Nephron (organoid): ENCODE data around the gene FUT8.
"Not testable (repeated sequence)": the region's sequence is repeated elsewhere in the genome, so short reads cannot be mapped to it uniquely, and the experiment has no call there.

ENCODE experiments used
- H3K27ac Mint-ChIP-seq, 3 experiments: 2 replicates each; pipeline ENCODE4 v1.8.0; 2020; ENCODE audit warnings: mixed read lengths in 3 of 3, mild to moderate bottlenecking in 2 of 3, moderate library complexity in 1 of 3
- H3K27me3 Mint-ChIP-seq: 2 replicates; pipeline ENCODE4 v1.8.0; 2021; ENCODE audit warnings: low read depth, mild to moderate bottlenecking, moderate library complexity, mixed read lengths
- H3K36me3 Mint-ChIP-seq: 2 replicates; pipeline ENCODE4 v1.8.0; 2020; ENCODE audit warnings: low read depth, mixed read lengths
- H3K4me1 Mint-ChIP-seq: 2 replicates; pipeline ENCODE4 v1.8.0; 2020; ENCODE audit warnings: mixed read lengths
- H3K4me3 Mint-ChIP-seq, 3 experiments: 2 replicates each; pipeline ENCODE4 v1.8.0; 2020; ENCODE audit warnings: mild to moderate bottlenecking in 3 of 3, mixed read lengths in 3 of 3, moderate library complexity in 2 of 3
- H3K9me3 Mint-ChIP-seq: 2 replicates; pipeline ENCODE4 v1.8.0; 2020; ENCODE audit warnings: mixed read lengths
- CTCF ChIP-seq, 3 experiments: fragments of 200-600 bp; sonication (generic); IDR thresholded peaks; one replicate each; pipeline ENCODE4 v1.5.0; 2021; ENCODE audit warnings: antibody characterized with exemption in 3 of 3; ENCODE audit not compliant: unreplicated experiment in 3 of 3

FUT8 gene

GRCh38 chr14:65703521-65703920 is 291.0 kb downstream of the FUT8 start:
- Mint-ChIP-seq H3K4me3 (no peak overlapping the region), H3K27me3 (no peaks in the 10 kb centered on the region), H3K9me3 (peaks cover 9% of the 10 kb centered on the region), H3K27ac (no peak overlapping the region), H3K36me3 (no peaks in the 10 kb centered on the region), H3K4me1 (no peaks in the 10 kb centered on the region)
- no peak for TF ChIP-seq CTCF (IDR thresholded peaks at IDR 0.05; ENCODE audit: unreplicated experiment in 3 of 3)

DNA sequence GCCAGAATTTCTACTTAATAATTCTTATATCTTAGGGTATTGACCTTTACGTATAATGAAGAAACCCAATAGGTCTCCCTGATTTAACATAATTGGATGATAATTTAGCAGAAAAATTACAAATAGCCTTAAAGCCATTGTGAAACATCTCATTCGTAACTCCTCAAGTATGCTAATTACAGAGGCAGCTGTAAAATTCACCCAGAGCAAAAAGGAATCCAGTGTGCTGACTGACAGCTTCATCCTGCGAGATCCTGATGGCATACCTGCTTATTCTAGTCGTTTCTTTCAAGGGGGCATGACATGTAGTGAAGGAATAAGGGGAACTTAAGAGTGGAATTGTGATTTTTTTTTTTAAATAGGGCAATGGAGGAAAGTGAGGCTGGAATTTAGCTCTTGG is 291.5 kb downstream of the FUT8 start:
- Mint-ChIP-seq H3K4me1 (no peaks in the 10 kb centered on the region), H3K36me3 (no peaks in the 10 kb centered on the region), H3K27me3 (no peaks in the 10 kb centered on the region), H3K9me3 (peaks cover 11% of the 10 kb centered on the region), H3K27ac (no peak overlapping the region), H3K4me3 (no peak overlapping the region)
- no peak for TF ChIP-seq CTCF (IDR thresholded peaks at IDR 0.05; ENCODE audit: unreplicated experiment in 3 of 3)

- Mint-ChIP-seq H3K9me3 (peaks cover 13% of the 10 kb centered on the region), H3K27me3 (no peaks in the 10 kb centered on the region)
Observed at GRCh38 chr14:65704437-65704836, 291.9 kb downstream of the FUT8 start.

GRCh38 chr14:65704850-65705249 is 292.3 kb downstream of the FUT8 start:
- no peak overlapping the region for H3K4me3 Mint-ChIP-seq

More at GRCh38 chr14:65704437-65704836, 291.9 kb downstream of the FUT8 start:
- H3K27ac Mint-ChIP-seq, result no peak overlapping the region
- no peak overlapping the region for H3K4me3 Mint-ChIP-seq
- H3K4me1 Mint-ChIP-seq, result no peaks in the 10 kb centered on the region
- H3K36me3 Mint-ChIP-seq, result no peaks in the 10 kb centered on the region
- no peak for TF ChIP-seq CTCF (IDR thresholded peaks at IDR 0.05; ENCODE audit: unreplicated experiment in 3 of 3)

GRCh38 chr14:65709576-65709975 is 297.0 kb downstream of the FUT8 start:
- peaks cover 23% of the 10 kb centered on the region for H3K9me3 Mint-ChIP-seq
- no peaks in the 10 kb centered on the region for H3K4me1 Mint-ChIP-seq
- H3K27me3 Mint-ChIP-seq, result no peaks in the 10 kb centered on the region
- no peak overlapping the region for H3K27ac Mint-ChIP-seq
- TF ChIP-seq CTCF (IDR thresholded peaks at IDR 0.05; ENCODE audit: unreplicated experiment in 3 of 3), result no peak
- H3K36me3 Mint-ChIP-seq, result no peaks in the 10 kb centered on the region
- no peak overlapping the region for H3K4me3 Mint-ChIP-seq

More at GRCh38 chr14:65704850-65705249, 292.3 kb downstream of the FUT8 start:
- H3K36me3 Mint-ChIP-seq, result no peaks in the 10 kb centered on the region
- no peaks in the 10 kb centered on the region for H3K4me1 Mint-ChIP-seq
- H3K9me3 Mint-ChIP-seq, result peaks cover 13% of the 10 kb centered on the region
- H3K27ac Mint-ChIP-seq, result no peak overlapping the region
- H3K27me3 Mint-ChIP-seq, result no peaks in the 10 kb centered on the region
- no peak for TF ChIP-seq CTCF (IDR thresholded peaks at IDR 0.05; ENCODE audit: unreplicated experiment in 3 of 3)

GRCh38 chr14:65716813-65717212 is 304.3 kb downstream of the FUT8 start:
- Mint-ChIP-seq H3K36me3 (peaks cover 33% of the 10 kb centered on the region), H3K9me3 (peaks cover 51% of the 10 kb centered on the region)
- not testable (repeated sequence) for H3K4me1 Mint-ChIP-seq, H3K4me3 Mint-ChIP-seq, H3K27me3 Mint-ChIP-seq, H3K27ac Mint-ChIP-seq

GRCh38 chr14:65717384-65717915 is 304.9 kb downstream of the FUT8 start:
- H3K9me3 Mint-ChIP-seq, result peaks cover 51% of the 10 kb centered on the region
- peaks cover 33% of the 10 kb centered on the region for H3K36me3 Mint-ChIP-seq
- not testable (repeated sequence) for H3K27ac Mint-ChIP-seq, H3K4me1 Mint-ChIP-seq, H3K4me3 Mint-ChIP-seq, H3K27me3 Mint-ChIP-seq
